Stimulated activated CD4-positive, alpha-beta T cell treated with anti-CD3 and anti-CD28 coated beads, Interleukin-12 subunit alpha, Interleukin-12 subunit beta, amount 100 ng/mL, for 24 hours (primary cell): ENCODE results near the gene DIAPH3.

ENCODE experiments used
- DNase-seq, 2 experiments: peaks; one replicate each; pipeline ENCODE4 v3.0.0-alpha.2; 2020; ENCODE audit warnings: low read depth in 2 of 2

Gene DIAPH3

DNA sequence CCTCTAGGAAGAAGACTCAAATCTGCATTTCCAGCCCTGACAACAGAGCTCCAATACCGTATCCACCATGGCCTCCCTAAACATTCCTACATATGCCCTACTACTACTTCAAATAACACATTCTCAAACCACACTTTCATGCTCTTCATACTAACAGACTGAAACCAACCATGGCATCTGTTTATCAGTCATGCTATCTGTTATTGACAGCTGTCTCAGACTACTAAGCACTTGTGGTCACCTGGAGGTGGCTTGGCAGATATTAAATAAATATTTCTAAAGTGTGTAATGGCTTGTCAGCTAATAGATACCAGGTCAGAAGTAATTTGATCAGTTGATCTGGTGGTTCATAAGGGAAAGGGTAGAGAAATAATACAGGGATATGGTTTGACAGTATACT is 489.1 kb downstream of the DIAPH3 start:
- no peak for DNase-seq

DNA sequence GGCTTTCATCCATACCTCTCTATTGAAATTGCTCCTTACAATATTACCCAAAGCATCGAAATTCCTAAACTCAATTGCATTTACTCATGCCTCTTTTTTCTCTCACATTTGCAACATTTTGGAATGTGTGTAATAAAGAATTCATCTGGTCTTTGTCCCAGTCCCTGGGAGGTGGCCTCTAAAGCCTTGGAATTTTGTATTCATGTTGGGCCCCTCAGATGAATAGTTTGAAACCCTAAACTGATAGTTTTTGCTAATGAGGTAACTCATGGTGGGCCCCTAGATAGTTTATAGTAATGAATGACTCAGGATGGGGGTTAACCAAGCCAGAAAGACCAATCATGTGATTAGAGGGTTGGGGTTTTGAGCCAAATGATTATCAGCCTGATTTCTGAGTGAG is 490.4 kb downstream of the DIAPH3 start:
- no peak for DNase-seq

DNA sequence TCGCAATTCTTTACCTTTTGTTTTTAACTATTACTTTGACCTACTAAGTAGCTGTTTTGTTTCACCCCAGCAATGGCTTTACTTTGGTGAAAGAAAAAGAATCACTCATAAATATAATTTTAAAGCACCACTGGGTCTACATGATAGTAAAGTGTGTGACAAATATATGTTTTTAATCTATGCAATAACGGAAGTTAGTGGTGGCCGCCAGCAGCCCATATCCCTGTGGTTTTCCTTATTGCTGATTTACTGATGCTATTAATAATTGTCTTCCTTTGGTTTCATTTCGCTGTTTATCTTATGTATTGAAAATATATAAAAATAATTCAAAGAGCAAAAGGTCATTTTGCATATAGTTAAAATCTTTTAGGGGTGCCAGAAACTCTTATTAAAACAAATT is 491.3 kb downstream of the DIAPH3 start:
- no peak for DNase-seq

DNA sequence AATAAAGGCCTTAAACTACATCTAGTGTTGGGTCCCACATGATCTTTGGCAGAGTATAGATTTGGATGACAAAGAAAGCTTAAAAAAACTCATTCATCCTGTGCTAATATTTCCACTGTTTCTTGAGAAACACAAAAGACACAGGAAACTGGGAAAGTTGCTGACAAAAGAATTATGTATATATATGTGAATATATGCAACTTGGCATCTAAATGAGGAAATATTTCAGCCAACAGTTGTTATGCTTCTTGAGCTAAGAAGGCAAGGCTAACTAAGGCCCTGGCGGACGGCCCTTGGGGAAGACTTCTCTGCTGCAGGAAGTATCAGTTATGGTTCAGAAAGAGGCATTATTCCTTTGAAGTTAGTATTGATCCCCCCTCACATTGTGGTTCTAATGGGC is 491.8 kb downstream of the DIAPH3 start:
- no peak for DNase-seq

DNA sequence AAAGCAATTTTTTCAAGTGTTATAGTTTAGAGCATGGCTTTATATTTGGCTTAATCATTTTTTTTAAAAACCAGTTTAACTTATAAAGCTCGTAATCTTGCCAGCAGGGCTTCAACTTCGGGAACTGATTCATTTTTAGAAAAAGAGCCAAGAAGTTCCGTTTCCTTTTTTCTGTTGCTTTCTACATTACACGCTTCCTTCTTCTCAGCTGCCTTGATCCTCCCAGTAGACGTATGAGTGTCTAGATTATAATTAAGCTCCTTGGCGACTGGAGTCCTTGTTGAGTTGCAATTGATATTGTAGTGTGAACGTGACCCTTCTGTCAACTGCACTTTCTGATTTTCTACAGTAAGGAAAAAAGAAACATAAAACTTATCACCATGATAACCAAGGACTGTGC is 497.2 kb downstream of the DIAPH3 start:
- no peak for DNase-seq

DNA sequence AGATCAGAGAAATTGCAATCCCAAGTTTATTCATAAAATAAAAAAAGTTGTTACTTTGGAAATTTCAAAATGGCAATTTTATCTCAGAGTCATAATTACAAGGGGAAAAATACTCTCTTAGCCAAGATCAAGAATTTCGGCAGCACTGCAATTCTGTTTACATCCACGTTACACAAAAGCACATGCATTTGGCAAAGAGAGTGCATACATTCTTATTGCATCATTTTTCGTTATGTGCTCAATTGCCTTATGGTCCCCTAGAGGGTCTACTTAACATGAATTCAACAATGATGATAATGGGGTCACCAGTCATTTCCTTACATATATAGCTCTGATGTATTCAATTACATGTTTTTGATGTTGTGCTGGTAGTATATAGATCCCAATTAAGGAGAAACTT is 498.0 kb downstream of the DIAPH3 start:
- no peak for DNase-seq

DNA sequence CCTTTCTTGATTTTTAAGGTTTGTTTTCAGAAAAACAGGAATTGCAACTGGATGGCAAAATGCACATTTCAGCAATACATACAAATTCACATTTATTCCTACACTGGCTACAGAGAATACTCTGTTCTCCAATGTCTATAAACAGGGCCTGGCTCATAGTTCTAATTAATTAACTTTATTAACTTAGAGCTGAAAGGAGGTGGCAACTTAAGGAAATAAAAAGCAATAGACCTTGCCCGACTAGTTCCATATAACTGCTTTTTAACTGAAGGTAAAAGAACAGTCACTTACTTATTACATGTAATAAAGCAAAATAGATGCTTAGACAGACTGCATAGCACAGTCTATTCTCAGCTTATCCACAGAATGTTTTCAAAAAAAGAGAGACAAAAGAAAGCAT is 498.5 kb downstream of the DIAPH3 start:
- no peak for DNase-seq

DNA sequence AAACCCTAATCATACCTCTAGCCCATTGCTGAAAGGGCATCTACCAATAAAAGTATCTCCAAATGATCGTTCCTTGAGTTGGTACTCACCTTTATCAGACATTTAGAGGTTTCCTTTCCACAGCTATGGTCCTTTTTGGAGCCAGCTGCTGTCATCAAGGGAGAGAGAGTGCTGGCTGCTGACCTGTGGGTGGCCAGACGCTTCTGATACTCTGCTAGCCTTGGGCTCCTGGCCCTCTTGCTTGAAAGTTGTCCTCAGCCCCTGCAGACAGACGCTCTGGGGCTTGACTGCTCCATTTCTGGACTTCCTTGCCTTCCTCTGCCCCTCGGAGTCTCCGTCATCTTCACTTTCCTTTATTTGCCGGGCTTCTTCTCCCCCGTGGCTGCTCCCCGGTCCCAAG is 499.1 kb downstream of the DIAPH3 start:
- DNase-seq, result no peak

DNA sequence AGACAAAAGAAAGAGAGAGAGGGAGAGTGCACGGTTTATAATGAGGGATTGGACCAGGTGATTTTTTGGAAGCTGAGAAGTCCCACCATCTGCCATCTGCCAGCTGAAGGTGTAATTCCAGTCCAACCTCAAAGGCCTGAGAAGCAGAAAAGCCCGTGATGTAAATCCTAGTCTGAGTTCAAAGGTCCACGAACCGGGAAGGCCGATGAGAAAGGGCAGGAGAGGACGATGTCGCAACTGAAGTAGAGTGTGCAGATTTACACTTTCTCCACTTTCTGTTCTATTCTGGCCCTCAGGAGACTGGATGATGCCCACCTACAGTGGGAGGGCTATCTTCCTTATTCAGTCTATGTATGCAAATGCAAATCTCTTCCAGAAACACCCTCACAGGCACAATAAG is 500.0 kb downstream of the DIAPH3 start:
- DNase-seq, result no peak

DNA sequence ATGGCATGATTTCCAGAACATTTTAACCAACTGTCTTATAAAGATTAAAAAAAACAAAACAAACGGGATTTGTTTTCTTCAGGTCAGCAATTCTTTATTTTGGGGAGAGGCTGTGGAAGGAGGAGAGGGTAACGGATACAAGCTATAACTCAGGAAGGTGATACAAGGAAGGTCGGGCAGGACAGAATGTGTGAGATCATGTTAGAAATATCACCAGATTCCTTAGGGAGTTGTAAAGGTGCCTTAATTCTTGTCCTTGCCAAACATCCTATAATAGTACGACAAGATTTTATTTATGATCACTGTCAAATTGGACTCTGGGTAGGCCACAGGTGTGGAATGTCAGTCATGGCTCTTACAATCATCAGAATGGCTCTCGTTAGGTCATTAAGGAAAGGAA is 503.1 kb downstream of the DIAPH3 start:
- DNase-seq, result no peak

DNA sequence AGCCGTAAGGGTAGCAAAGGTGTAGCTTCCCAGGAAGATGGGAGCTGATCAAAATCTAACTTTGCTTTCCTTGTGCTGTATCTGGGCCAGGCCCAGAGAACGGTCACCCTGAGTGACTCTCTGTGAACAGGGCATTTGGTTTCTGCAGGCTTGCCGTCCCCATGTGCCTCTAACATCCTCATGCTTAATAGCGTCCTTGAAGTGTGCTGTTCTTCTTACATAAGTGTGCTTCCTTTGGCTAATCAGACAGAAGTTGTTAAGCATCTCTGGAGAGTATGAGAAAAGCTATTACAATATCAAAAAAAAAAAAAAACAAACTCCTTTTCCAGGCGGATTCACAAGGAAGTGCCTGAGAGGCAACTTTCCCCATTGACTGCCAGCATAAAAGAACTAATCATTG is 503.7 kb downstream of the DIAPH3 start:
- no peak for DNase-seq

DNA sequence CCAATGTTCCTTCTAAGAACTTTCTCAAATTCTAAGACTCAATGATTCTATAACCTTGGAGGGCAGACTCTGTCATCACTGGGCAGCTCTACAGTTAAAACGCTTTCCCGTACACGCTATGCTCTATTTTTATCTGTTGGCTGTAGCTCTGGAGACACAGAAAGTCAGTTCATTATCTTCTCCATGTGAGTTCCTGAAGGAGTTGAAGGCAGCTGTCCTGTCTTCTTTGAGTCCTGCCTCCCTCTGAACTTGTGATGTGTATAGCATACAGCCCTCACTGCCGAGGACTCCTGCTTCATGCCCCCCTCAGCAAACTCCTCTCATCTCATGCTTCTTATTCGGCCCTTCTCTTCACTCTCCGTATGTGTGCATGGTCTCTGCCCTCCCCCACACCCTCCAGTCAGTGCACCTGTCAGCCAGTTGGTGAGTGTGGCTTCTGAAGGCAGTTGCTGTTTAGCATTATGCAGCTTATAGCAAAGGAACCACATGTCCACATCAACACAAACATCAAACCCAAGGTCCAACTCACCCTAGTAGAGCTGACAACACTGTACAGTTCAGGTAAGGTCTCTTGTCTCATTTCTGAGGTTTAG is 504.9 kb downstream of the DIAPH3 start:
- DNase-seq, result no peak

DNA sequence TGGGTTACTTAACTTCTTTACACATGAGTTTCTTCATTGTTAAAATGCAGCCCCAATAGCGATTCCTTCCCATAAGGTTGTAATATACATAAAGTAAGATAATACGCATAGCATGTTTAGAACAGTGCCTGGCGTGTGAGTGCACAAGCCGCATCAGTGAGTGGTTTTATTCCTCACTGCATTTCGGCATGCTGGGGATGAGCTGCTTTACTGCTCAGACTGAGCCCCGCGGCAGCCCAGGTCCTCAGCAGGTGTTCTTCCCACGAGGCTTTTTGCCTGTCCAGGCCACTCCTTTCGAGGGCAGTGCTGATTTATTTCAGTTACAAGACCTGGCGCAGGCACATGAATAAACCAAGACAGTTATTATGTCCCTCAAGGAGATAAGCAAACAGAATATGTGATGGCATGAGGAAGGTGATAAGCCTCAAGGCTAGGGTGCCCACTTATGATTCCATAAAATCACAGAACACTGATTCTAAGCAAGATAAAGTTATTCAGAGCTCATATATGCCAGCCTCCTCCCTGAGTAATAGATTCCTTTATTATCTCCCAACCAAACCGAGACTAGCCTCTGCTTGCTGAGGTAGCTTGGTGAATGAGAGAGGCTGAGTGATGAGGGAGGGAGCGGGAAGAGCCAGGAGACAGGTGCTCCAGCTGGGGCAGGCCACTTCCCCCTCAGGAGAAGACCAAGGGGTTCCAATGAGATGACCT is 505.5 kb downstream of the DIAPH3 start:
- DNase-seq, result no peak

DNA sequence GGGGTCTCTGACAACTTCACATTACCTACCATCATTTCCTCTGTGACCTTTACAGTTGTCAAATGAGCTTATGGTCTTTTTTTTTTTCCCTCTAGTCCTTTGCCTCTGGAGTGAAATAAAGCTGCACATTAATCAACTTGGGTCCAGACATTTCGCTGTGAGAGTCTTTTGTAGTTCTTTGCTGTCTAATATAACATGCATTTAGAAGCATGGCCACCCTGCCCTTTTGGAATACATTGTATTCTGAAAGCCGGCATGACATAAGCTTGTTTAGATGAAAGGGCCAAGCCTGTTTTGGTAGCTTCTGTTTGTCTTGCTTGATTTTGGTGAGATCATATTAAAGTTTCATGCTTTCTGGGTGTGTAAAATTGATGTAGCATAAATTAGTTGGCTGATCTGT is 509.8 kb downstream of the DIAPH3 start:
- no peak for DNase-seq

DNA sequence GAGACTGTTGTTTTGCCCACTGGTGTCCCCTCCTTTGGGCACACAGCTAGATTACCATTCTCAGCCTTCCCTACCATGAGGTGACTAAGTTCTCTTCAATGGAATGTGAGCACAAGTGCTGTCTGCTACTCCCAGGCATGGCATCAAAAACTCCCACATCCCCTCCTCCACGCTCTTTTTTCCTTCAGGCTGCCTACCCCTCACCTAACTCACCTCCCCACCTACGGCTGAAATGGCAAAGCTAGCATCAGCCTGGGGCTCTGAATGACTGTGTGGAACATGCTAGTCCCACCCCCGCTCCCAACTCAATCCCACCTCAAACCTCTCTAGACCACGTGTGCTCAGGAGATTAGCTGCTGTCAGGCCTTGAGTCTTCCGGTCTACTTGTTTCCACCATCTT is 512.2 kb downstream of the DIAPH3 start:
- DNase-seq, result no peak

DNA sequence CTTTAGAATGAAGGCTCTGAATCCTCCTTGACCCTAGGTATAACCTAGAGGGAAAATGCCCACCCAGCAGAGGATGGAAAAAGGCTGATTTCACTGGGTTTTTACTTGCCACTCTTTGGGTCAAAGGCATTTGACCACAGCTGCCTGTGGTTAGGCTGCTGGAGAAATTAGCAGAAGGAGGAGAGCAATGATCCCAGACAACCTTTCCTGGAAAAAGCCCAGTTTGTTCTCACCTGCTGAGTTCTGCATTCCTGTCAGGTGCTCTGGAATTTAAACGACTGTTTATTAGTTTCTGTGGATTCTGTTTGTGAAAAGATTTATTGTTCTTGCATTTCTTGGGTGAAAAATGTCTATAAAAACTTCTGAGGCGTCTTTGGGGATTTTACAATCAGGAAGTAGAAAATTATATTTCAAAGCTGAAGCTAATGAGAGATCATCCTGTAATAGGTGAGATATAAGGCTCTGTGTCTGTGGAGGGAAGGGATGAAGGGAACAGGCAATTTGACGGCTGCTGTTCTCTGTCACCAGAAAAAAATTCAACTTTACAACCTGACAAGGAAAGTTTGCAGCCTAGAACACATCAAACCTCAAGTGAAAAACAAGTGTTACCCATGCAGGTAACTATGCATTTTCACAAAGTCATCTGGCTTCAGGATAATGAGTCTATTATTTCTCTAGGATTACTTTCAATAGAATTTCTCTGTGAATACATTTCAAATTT is 519.7 kb downstream of the DIAPH3 start:
- no peak for DNase-seq

DNA sequence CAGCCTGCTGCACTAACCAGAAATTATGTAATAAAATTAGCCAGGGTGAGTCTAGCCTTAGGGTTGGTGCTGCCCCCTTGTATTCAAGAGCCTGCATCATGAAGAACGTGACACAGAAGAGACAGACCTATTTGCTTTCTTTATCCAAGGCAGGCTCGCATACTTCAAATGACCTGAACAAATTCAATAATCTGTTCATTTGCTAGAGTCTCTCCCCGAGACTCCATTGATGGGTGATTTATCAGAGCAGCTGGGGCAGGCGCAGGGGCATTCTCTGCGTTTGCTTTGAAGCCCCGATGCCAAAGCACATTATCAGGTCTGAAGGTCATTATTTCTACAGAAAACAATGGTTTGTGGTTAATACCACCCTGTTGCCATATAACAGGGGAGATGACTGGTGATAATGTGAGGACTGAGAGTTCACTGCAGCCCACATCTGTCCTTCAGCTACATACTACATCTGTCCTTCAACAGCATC is 520.3 kb downstream of the DIAPH3 start:
- DNase-seq, result no peak

DNA sequence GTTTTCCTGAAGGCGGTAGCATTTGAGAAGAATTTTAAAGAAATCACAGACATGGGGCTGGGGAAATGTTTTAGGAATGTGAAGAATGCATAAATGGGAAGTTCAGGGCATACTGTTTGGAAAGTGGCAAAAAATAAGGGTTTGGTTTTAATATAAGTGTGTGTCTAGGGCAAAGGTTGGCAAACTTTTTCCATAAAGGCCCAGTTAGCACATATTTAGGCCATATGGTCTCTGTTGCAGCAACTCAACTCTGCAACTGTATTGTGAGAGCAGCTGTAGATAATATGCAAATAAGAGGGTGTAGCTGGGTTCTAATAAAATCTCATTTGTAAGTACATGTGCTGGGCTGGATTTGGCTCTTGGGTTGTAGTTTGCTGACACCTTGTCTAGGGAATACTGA is 521.9 kb downstream of the DIAPH3 start:
- no peak for DNase-seq

DNA sequence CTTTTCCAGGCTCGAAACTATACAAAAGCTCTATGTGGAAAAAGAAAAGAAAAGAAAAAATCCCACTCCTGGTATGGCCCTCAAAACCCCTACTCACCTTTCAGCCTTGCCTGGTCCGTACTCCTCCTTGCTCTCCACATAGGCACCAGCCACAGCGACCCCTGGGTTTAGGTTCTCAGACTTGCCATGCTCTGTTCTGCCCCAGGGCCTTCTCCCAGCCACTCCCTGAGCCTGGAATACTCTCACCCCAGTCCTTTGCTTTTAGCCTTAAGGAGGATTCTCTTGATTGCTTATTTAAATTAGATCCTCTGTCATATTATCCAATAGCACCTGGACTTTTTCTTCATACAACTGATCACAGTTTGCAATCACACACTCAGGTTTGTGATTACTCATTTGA is 522.5 kb downstream of the DIAPH3 start:
- no peak for DNase-seq

DNA sequence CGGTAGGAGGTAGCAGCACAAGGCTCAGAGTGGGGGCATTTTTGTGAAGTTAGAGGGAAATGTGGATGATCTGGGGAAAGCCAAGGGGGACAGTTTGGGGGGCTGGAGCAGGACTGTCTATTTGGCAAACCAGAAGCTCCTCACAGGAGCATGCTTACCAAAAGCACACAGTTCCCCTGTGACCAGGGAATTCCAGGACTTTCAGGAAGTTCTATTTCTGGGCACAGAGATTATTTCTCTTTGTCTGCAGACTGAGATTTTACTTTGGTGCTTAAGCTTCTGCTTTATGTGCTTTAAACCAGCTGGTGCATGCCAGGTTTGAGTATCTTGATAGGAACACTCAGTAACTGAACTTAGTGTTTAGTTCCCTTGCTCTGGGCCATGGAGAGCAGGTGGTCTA is 525.3 kb downstream of the DIAPH3 start:
- no peak for DNase-seq

DNA sequence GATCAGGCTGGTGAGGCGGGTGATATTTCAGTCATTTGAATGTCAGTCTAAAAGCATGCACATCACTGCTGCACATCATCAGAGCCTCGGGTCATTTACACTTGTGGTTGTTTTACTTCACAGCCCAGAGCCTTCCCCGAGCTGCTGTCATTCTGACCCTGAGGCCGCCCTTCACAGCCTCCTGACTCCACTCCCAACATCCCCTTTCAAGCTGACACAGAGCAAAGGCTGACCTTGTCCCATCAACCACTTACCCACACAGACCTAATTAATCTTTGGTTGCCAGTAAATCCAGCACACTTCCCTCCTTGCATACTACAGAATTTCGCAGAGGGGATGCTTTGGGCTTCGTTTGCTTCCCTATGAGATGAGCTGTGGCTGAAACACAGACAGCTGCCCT is 528.1 kb downstream of the DIAPH3 start:
- DNase-seq, result no peak

DNA sequence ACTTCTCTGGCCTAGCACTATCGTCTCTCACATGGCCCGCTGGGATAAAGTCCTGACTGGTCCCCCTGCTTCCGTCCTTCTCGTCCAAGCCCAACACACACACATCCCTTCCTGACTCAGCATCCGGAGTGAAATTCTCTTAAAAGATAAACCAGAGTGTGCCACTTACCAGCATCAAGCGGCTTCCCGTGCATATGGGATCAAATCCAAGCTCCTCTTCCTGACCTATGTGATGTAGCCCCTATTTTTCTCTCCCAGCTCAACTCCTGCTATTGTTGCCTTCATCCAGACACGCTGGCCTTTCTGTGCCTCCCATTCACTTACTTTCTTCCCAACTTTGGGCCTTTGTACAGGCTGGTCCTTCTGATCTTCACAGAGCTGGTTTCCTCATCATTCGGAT is 530.4 kb downstream of the DIAPH3 start:
- no peak for DNase-seq

DNA sequence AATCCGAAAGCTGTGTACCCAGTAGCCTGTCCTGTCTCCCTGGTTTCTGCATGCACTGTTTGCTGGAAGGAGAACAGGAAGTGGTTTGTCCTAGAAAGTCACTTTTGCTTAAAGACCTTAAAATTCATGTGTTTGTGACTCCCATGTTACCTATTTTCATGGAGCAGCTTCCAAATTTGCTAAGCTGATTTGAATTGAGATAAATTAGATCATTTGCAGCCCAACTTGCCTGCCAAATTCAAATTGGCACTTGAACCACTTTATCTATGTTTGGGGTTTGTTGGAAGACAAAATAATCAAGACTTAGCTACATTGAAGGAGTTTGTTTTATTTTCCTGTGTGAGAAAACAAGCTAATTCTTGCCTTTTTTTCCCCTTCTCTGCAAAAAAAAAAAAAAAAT is 532.5 kb downstream of the DIAPH3 start:
- DNase-seq, result no peak
